ENCODE measurements around the gene SERP2. TPM values are rescaled to one million over a fixed set of nuclear protein-coding genes. Genes with fewer than 3 reads are reported as not detected.

The SERP2 gene
- total and polyA plus RNA-seq, 2 of the 13 experiments (the other 11 are each of a cell fraction or from before 2014, with no cell fraction given) = not detected

- Histone ChIP-seq H3K4me2 (ENCODE audit: low read depth, low read length) (no peak overlapping the region), H3K79me2 (ENCODE audit: insufficient read depth, low read length) (peaks cover 10% of the 10 kb centered on the region), H2AFZ (ENCODE audit: low read length) (no peak overlapping the region), H3K4me1 (ENCODE audit: insufficient read depth, low read length) (peaks cover 25% of the 10 kb centered on the region), H3K4me3 (replicated peaks in 1 of 3; ENCODE audit: insufficient read depth in 1 of 3, low read depth in 2 of 3, low read length in 3 of 3) (no peak overlapping the region), H3K27me3 (ENCODE audit: control insufficient read depth in 1 of 2, insufficient read depth in 2 of 2, low read length in 2 of 2) (no peaks in the 10 kb centered on the region; a peak in 1 of 5 replicates), H4K20me1 (ENCODE audit: insufficient read depth, low read length) (no peaks in the 10 kb centered on the region), H3K9ac (ENCODE audit: insufficient read depth, low read depth, low read length) (no peak overlapping the region), H3K9me3 (ENCODE audit: low read length) (no peaks in the 10 kb centered on the region), H3K27ac (ENCODE audit: extremely low read length, insufficient read depth, low read length) (no peak overlapping the region), H3K36me3 (replicated peaks in 1 of 2; ENCODE audit: control insufficient read depth in 1 of 2, insufficient read depth in 2 of 2, low read length in 2 of 2) (peaks cover 4 to 11% of the 10 kb centered on the region in 2 experiments; a peak in 3 of 5 replicates)
- WGBS (ENCODE audit: low lambda C conversion rate) = 2% methylated on average over 3 of the region's 3 CpGs
- FAIRE-seq (no peak), ATAC-seq (no peak), DNase-seq (ENCODE audit: low spot score) (no peak)
- in situ Hi-C loops (cut with HindIII; ENCODE audit: extremely low pct_ligation_motif_present, low pct_unique_long_range_greater_than_20kb) = loop anchor here (5.0 kb wide), 4 partner anchors 196 to 531 kb away; no protein-coding TSS in a partner anchor
- ChIA-PET CTCF (ENCODE audit: low intra/inter-chr PET ratio, low total read pairs) (interaction anchor here (1.4 to 2.7 kb wide), 6 partner anchors 33 to 533 kb away, joined by 4 to 38 read pairs (median 8); no protein-coding TSS in a partner anchor), POLR2A (interaction anchor here (1.1 to 1.4 kb wide), 2 partner anchors 10 to 392 kb away, joined by 3 read pairs; no protein-coding TSS in a partner anchor)
- intact Hi-C loops (cut with micrococcal nuclease; ENCODE audit: unreplicated experiment) = loop anchor here (1.0 to 5.0 kb wide), 3 partner anchors 33 to 388 kb away; no protein-coding TSS in a partner anchor
- no TSS peak for BruUV-seq (replicated peaks)
- TF ChIP-seq TEAD2 (CRISPR knock-in tag; IDR thresholded peaks at IDR 0.05) (no peak), PHF20 (CRISPR knock-in tag; IDR thresholded peaks at IDR 0.05) (no peak), KDM6A (CRISPR knock-in tag; IDR thresholded peaks at IDR 0.05; ENCODE audit: low read depth) (no peak), GTF3A (CRISPR knock-in tag; conservative IDR thresholded peaks at IDR 0.05) (no peak), CSRNP1 (CRISPR knock-in tag; IDR thresholded peaks at IDR 0.05) (no peak), ZNF180 (CRISPR knock-in tag; IDR thresholded peaks at IDR 0.05; ENCODE audit: borderline replicate concordance, low read depth) (no peak), ZNF792 (CRISPR knock-in tag; IDR thresholded peaks at IDR 0.05) (no peak), PRMT3 (CRISPR knock-in tag; IDR thresholded peaks at IDR 0.05; ENCODE audit: borderline replicate concordance, low read depth) (no peak), ZNF614 (CRISPR knock-in tag; IDR thresholded peaks at IDR 0.05; ENCODE audit: borderline replicate concordance) (no peak), ZNF777 (CRISPR knock-in tag; IDR thresholded peaks at IDR 0.05) (no peak), ZNF740 (CRISPR knock-in tag; IDR thresholded peaks at IDR 0.05) (no peak), MIER3 (CRISPR knock-in tag; IDR thresholded peaks at IDR 0.05; ENCODE audit: borderline replicate concordance) (no peak), DZIP1 (CRISPR knock-in tag; IDR thresholded peaks at IDR 0.05) (no peak), ZNF652 (CRISPR knock-in tag; IDR thresholded peaks at IDR 0.05; ENCODE audit: borderline replicate concordance, low read depth) (no peak), TRIM22 (IDR thresholded peaks at IDR 0.05) (no peak), ZNF709 (CRISPR knock-in tag; IDR thresholded peaks at IDR 0.05) (no peak)
Observed at GRCh38 chr13:44438234-44438579, 64.6 kb downstream of the SERP2 start.

All from HepG2 (cell line).